Subcutaneous abdominal adipose tissue (tissue), 5 donors: ENCODE results near the gene ROR2.

Experiments used
- H3K27ac ChIP-seq: one replicate; pipeline ENCODE4 v1.7.0; 2013; ENCODE audit warnings: low read depth, mild to moderate bottlenecking, inconsistent platforms, low read length, moderate library complexity
- H3K27me3 ChIP-seq, 5 donors: one replicate each; pipeline ENCODE4 v1.7.0; 2013; ENCODE audit warnings: low read length in 5 of 5, inconsistent platforms in 1 of 5; ENCODE audit not compliant: control insufficient read depth in 5 of 5, insufficient read depth in 4 of 5
- H3K36me3 ChIP-seq, 5 donors: one replicate each; pipeline ENCODE4 v1.7.0; 2013; ENCODE audit warnings: low read length in 5 of 5; ENCODE audit not compliant: control insufficient read depth in 5 of 5, insufficient read depth in 5 of 5
- H3K4me1 ChIP-seq, 5 donors: one replicate each; pipeline ENCODE4 v1.7.0; 2013; ENCODE audit warnings: low read length in 5 of 5, mild to moderate bottlenecking in 3 of 5, moderate library complexity in 1 of 5; ENCODE audit not compliant: control insufficient read depth in 5 of 5, insufficient read depth in 5 of 5
- H3K4me3 ChIP-seq, 5 donors: one replicate each; pipeline ENCODE4 v1.7.0; 2013; ENCODE audit warnings: low read length in 5 of 5, low read depth in 1 of 5
- H3K9ac ChIP-seq, 5 donors: one replicate each; pipeline ENCODE4 v1.7.0; 2013; ENCODE audit warnings: low read length in 5 of 5, mild to moderate bottlenecking in 4 of 5, moderate library complexity in 3 of 5
- H3K9me3 ChIP-seq, 5 donors: one replicate each; pipeline ENCODE4 v1.7.0; 2013; ENCODE audit warnings: low read length in 5 of 5; ENCODE audit not compliant: control insufficient read depth in 5 of 5
- donor health status: healthy.
- donor health status: healthy.
- donor health status: healthy.
- donor health status: healthy.
- donor health status: healthy.

Gene ROR2

DNA sequence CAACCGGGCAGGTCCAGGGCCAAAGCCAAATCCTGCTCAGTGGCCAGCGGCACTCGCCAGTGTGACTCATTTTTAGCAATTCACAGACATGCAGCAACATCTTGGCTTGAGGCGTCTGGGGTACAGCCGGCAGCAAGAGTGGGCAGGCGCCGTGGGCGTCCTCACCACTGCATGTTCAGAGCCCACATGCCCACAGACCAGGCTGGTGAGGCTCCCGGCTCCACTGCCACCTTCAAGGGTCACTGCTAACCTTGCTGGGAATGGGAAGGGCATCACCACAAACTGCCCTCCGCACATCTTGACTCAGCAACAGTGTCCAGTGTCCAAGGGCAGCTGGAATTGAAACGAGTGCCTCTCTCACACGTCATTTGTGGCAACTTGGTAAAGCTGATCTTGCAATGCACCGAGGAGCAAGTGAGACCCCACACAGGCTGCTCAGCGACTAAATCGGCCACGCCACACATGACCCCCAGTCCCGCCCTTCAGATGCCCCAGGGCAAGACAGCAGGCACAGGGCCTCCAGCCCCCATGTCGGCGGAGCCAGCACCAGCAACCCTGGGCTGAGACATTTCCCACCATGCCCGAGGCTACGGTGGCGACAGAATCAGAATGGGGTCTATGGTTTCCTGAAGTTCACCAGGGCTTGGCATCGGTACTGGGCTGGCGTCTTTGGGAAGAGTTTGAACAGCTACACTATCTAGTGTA lies 140.3 kb downstream of the ROR2 start:
- no peaks in the 10 kb centered on the region for H3K36me3 ChIP-seq

DNA sequence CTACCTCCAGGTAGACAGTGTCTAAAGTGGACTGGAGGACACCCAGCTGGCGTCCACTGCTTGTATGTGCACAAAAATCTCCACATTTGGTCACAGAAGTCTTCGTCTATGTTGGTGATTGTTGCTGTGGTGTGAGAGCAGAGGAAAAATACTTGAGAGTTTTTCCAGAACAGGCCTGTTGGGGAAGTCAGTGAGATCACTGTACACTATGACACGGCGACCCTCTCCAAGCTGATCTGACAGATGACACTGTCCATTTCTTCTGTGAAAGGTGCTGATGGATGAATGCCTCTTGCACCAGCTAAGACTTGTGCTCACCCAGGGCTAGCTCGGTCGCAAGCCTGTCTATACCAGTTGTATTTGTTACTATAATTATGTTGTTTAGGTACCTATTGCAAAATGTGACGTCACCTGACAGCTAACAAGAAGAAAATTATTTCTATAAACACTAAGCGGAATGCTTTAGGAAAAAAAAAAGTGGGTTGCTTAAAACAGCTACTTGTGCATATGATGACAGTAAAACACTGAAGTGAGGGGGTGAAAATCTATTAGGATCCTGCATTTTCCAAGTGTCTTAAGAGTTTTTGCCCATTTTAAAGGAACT lies 142.3 kb downstream of the ROR2 start:
- peaks cover 3 to 24% (median 17%) of the 10 kb centered on the region in 5 donors for H3K4me1 ChIP-seq
- no peaks in the 10 kb centered on the region for H3K9me3 ChIP-seq
- no peaks in the 10 kb centered on the region for H3K36me3 ChIP-seq
- no peak overlapping the region for H3K9ac ChIP-seq
- H3K4me3 ChIP-seq: no peak overlapping the region
- H3K27me3 ChIP-seq: peaks cover 0 to 7% (median 0%) of the 10 kb centered on the region in 5 donors
- H3K27ac ChIP-seq: no peak overlapping the region

More for the DNA sequence above, 140.3 kb downstream of the ROR2 start:
- Histone ChIP-seq H3K9ac (no peak overlapping the region), H3K9me3 (no peaks in the 10 kb centered on the region), H3K27ac (no peak overlapping the region), H3K4me3 (no peak overlapping the region), H3K4me1 (peaks cover 0 to 4% (median 0%) of the 10 kb centered on the region in 5 donors), H3K27me3 (peaks cover 0 to 7% (median 0%) of the 10 kb centered on the region in 5 donors)

DNA sequence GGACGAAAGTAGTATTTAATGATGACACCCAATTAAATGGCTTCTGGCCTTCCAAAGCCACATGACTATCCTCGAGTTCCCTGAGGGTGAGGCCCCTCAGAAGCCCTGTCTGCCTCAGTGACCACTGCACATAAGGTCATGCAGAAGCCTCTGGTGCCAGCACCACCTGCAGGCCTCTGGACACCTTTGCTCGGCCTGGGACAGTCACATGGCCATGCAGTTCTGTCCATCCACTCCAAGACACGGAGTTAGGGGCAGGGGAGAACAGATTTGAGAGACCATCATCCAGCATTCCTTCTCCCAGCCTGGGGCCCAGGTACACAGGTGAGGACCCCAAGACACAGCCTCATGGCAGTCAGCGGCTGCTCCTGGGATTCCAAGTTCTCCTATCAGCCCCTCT lies 145.0 kb downstream of the ROR2 start:
- peaks cover 0 to 7% (median 0%) of the 10 kb centered on the region in 5 donors for H3K27me3 ChIP-seq
- no peak overlapping the region for H3K9ac ChIP-seq
- H3K9me3 ChIP-seq: no peaks in the 10 kb centered on the region
- no peak overlapping the region for H3K27ac ChIP-seq
- H3K4me3 ChIP-seq: no peak overlapping the region
- no peaks in the 10 kb centered on the region for H3K36me3 ChIP-seq
- peaks cover 3 to 29% (median 22%) of the 10 kb centered on the region in 5 donors for H3K4me1 ChIP-seq

DNA sequence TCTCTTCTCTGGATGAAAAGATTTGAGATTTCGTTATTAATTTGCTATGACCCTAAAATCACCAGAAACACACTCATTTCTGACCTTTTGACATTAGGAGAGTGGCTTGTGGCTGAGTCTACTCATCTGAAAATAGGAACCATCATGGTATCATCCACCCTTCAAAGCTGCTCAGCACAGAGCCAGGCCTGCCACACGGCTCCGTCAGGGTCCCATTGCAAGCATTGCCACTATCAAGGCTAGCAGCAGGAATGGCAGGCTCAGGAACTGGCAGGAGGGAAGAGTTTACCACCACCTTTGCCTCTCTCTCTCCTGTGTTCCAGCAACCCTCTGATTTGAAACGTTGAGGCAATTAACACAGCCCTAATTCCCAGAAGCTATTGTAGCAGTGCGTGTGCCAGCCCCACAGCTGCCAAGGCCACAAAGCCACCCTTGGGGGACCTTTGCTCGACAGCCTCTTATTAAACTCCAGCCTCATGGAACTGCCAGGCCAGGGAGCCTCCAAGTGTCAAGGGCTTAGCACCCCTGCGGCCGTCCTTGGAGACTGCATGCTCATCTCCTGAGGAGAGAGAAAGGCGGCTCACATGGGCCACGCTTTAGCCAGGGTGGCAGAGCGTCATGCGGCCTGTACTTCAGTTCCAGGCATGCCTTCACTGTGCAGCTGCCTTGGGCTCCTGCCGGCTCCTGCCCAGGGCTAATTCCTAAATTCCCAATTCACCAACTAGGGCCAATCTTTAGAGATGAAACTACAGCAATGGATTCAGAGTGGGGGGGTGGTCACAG lies 145.9 kb downstream of the ROR2 start:
- Histone ChIP-seq H3K4me3 (no peak overlapping the region), H3K4me1 (peaks cover 3 to 29% (median 22%) of the 10 kb centered on the region in 5 donors)

DNA sequence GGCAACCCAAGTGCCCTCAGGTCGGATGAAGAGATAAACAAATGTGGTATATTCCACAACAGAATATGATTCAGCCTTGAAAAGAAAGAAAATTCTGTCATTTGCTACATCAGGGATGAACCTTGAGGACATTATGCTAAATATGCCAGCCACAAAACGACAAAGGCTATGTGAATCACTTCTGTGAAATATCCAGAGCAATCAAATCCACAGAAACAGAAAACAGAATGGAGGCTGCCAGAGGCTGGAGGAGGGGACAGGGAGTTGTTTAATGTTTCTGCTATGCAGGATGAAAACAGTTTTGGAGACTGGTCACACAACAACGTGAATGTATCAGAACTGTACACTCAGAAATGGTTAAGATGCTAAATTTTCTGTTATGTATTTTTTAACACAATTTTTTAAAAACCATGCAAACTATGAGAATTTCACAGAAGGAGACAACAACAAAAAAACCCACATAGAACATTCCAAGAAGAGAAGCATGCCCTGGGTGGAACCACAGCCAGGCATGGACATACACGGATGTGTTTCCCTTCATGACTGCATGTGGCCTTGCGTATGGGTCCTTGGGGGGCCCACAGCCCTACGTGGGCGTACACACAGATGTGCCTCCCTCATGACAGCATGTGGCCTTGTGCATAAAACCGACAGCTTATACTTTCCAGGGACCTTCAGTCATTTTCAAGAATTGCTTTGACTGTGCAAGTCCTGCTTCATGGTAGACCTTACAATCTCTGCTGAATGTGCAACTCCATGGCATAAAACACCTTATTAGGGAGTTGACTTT lies 146.7 kb downstream of the ROR2 start:
- H3K36me3 ChIP-seq: no peaks in the 10 kb centered on the region
- H3K4me3 ChIP-seq: no peak overlapping the region
- no peak overlapping the region for H3K9ac ChIP-seq
- peaks cover 3 to 29% (median 22%) of the 10 kb centered on the region in 5 donors for H3K4me1 ChIP-seq
- H3K27me3 ChIP-seq: no peaks in the 10 kb centered on the region
- no peaks in the 10 kb centered on the region for H3K9me3 ChIP-seq
- no peak overlapping the region for H3K27ac ChIP-seq

More for the DNA sequence above, 145.9 kb downstream of the ROR2 start:
- no peak overlapping the region for H3K27ac ChIP-seq
- no peak overlapping the region for H3K9ac ChIP-seq
- H3K27me3 ChIP-seq: no peaks in the 10 kb centered on the region
- no peaks in the 10 kb centered on the region for H3K9me3 ChIP-seq
- no peaks in the 10 kb centered on the region for H3K36me3 ChIP-seq

DNA sequence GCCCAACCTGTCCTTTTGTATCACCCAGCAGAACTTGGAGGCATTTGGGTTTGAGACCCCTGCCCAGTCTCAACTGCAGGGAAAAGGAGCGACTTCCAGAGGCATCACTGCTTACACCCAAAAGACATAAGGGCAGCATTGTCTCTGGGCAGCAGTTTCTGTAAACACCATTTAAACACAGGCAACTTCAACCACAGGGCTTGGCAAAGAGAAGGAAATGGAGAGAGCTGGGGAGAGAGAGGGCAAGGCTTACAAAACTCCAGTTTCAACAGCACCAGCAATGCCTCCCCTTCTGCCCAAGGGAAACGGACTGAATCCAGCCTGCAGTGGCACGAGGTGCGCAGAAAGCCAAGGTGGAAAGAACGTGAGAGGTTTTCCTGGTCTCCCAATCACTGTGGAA lies 147.6 kb downstream of the ROR2 start:
- no peak overlapping the region for H3K4me3 ChIP-seq
- H3K27me3 ChIP-seq: no peaks in the 10 kb centered on the region
- no peaks in the 10 kb centered on the region for H3K36me3 ChIP-seq
- H3K9ac ChIP-seq: no peak overlapping the region
- no peaks in the 10 kb centered on the region for H3K9me3 ChIP-seq
- peaks cover 3 to 29% (median 22%) of the 10 kb centered on the region in 5 donors for H3K4me1 ChIP-seq
- H3K27ac ChIP-seq: no peak overlapping the region

DNA sequence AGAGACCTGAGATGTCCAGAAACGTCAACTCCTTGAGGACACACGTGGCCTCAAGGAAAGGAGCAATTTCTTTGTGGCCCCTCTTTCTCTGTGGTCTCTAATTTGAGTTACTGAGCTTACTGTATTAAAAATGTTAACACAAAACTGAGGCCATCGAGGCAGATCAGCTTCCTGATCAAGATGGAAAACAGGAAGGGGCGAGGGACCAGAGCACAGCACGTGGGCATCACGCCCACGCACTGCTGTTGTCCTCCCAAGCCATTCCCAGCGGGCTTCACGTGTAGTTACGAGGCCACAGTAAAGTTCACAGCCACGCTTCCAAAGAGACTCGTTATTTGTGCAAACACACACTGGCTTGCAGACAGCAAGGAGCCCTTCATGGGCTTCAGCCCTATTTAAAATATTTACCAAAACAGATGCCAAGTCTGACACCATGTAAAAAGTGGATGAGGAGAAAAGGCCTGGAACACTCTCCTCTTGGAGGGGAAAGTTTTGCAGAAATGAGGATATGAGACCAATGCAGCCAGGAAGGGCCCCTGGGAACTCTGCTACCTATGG lies 149.5 kb downstream of the ROR2 start:
- no peaks in the 10 kb centered on the region for H3K36me3 ChIP-seq
- H3K4me1 ChIP-seq: peaks cover 3 to 29% (median 22%) of the 10 kb centered on the region in 5 donors
- H3K9me3 ChIP-seq: no peaks in the 10 kb centered on the region
- no peaks in the 10 kb centered on the region for H3K27me3 ChIP-seq
- H3K27ac ChIP-seq: no peak overlapping the region
- H3K9ac ChIP-seq: no peak overlapping the region
- H3K4me3 ChIP-seq: no peak overlapping the region

DNA sequence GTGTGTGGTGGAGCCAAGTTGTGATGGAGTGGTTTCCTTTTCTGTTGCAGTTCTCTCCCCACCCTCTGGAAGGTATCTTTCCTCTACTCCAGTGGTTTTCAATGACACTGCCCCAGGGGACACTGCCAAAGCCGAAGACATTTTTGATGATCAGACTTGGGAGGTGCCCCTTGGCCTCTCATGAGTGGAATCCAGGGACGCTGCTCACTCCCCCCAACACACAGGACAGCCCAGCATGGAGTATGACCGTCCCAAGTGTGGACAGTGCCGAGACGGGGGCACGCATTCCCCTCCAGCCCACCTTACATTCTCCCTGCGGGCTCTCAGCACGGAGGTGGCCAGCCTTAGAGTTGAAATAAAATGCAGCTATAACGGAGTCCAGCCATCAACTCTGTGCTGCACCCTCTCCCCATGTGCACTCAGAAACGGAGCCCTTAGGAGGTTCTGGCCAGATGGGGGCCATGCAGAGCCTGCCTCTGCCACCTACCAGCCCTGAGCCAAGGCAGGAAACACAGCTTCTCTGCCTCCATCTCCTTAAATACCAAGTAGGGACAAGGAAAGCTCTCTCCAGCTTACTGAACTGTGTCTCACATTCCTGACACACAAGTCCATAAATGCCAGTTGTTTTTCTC lies 150.8 kb downstream of the ROR2 start:
- H3K4me1 ChIP-seq: peaks cover 3 to 20% (median 19%) of the 10 kb centered on the region in 5 donors
- no peak overlapping the region for H3K4me3 ChIP-seq
- no peak overlapping the region for H3K27ac ChIP-seq
- no peak overlapping the region for H3K9ac ChIP-seq
- no peaks in the 10 kb centered on the region for H3K9me3 ChIP-seq
- no peaks in the 10 kb centered on the region for H3K36me3 ChIP-seq
- no peaks in the 10 kb centered on the region for H3K27me3 ChIP-seq
